GM12878 (cell line): ENCODE data around the gene LCE6A.

ENCODE experiments used
- ATF2 ChIP-seq: IDR thresholded peaks from 2 replicates; pipeline ENCODE4 v1.6.1; 2012; ENCODE audit warnings: low read length, inconsistent platforms
- CHD1 ChIP-seq: IDR thresholded peaks from 2 replicates; pipeline ENCODE4 v1.6.1; 2012; ENCODE audit warnings: low read depth, low read length, improper control_type of control experiment
- CTCF ChIP-seq, 3 experiments: IDR thresholded peaks in 2 of 3; conservative IDR thresholded peaks in 1 of 3; 2 replicates each; pipeline ENCODE4 v1.5.1; 2011; ENCODE audit warnings: low read depth in 3 of 3, low read length in 3 of 3, mild to moderate bottlenecking in 3 of 3, control low read depth in 2 of 3, moderate library complexity in 2 of 3, inconsistent platforms in 1 of 3, mixed read lengths in 1 of 3; ENCODE audit not compliant: control insufficient read depth in 2 of 3, insufficient read depth in 1 of 3; ENCODE audit errors: extremely low read depth in 1 of 3
- ZBED1 ChIP-seq: IDR thresholded peaks from 2 replicates; pipeline ENCODE4 v1.6.1; 2016; ENCODE audit warnings: borderline replicate concordance
- TF ChIP-seq, protein P1 (sequence below): fragments of 150-350 bp; IDR thresholded peaks from 2 replicates; pipeline ENCODE4 v1.6.1; 2016; ENCODE audit warnings: low read depth, low read length
- TF ChIP-seq, protein P2 (sequence below): IDR thresholded peaks from 2 replicates; pipeline ENCODE4 v1.6.1; 2012; ENCODE audit warnings: low read depth, low read length, improper control_type of control experiment
- TF ChIP-seq, protein P3 (sequence below): fragments of 450-650 bp; IDR thresholded peaks from 2 replicates; pipeline ENCODE4 v1.6.1; 2016; ENCODE audit warnings: mild to moderate bottlenecking

GRCh38 chr1:152873495-152873894 is 30.8 kb downstream of the LCE6A start:
- TF ChIP-seq CTCF (IDR thresholded peaks at IDR 0.05 in 2 of 3, conservative IDR thresholded peaks at IDR 0.05 in 1 of 3; ENCODE audit: control insufficient read depth in 2 of 3, extremely low read depth in 1 of 3, insufficient read depth in 1 of 3, low read depth in 3 of 3, low read length in 3 of 3) (no peak), ZBED1 (no peak), CHD1 (no peak), ATF2 (no peak)
- TF ChIP-seq, protein P1, sequence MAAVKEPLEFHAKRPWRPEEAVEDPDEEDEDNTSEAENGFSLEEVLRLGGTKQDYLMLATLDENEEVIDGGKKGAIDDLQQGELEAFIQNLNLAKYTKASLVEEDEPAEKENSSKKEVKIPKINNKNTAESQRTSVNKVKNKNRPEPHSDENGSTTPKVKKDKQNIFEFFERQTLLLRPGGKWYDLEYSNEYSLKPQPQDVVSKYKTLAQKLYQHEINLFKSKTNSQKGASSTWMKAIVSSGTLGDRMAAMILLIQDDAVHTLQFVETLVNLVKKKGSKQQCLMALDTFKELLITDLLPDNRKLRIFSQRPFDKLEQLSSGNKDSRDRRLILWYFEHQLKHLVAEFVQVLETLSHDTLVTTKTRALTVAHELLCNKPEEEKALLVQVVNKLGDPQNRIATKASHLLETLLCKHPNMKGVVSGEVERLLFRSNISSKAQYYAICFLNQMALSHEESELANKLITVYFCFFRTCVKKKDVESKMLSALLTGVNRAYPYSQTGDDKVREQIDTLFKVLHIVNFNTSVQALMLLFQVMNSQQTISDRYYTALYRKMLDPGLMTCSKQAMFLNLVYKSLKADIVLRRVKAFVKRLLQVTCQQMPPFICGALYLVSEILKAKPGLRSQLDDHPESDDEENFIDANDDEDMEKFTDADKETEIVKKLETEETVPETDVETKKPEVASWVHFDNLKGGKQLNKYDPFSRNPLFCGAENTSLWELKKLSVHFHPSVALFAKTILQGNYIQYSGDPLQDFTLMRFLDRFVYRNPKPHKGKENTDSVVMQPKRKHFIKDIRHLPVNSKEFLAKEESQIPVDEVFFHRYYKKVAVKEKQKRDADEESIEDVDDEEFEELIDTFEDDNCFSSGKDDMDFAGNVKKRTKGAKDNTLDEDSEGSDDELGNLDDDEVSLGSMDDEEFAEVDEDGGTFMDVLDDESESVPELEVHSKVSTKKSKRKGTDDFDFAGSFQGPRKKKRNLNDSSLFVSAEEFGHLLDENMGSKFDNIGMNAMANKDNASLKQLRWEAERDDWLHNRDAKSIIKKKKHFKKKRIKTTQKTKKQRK, result no peak
- TF ChIP-seq, protein P2, sequence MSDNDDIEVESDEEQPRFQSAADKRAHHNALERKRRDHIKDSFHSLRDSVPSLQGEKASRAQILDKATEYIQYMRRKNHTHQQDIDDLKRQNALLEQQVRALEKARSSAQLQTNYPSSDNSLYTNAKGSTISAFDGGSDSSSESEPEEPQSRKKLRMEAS, result no peak
- TF ChIP-seq, protein P3, sequence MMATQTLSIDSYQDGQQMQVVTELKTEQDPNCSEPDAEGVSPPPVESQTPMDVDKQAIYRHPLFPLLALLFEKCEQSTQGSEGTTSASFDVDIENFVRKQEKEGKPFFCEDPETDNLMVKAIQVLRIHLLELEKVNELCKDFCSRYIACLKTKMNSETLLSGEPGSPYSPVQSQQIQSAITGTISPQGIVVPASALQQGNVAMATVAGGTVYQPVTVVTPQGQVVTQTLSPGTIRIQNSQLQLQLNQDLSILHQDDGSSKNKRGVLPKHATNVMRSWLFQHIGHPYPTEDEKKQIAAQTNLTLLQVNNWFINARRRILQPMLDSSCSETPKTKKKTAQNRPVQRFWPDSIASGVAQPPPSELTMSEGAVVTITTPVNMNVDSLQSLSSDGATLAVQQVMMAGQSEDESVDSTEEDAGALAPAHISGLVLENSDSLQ, result no peak
